Gastroesophageal sphincter (tissue), 3 donors: ENCODE results near the gene SLC35E1.

Experiments used
- CTCF ChIP-seq, 4 experiments: fragments of 200-600 bp in 2 of 4; fragments of 450-650 bp in 2 of 4; sonication (generic) in 1 of 4; IDR thresholded peaks; one replicate each; pipeline ENCODE4 v1.5.1; 2017 to 2019; ENCODE audit warnings: antibody characterized with exemption in 4 of 4, mild to moderate bottlenecking in 2 of 4, moderate library complexity in 2 of 4
- EP300 ChIP-seq: sonication (generic); formaldehyde crosslinking; IDR thresholded peaks from one replicate; pipeline ENCODE4 v1.6.1; 2017; ENCODE audit warnings: antibody characterized with exemption, mild to moderate bottlenecking
- POLR2A ChIP-seq, 2 donors: fragments of 450-650 bp; IDR thresholded peaks; one replicate each; pipeline ENCODE4 v1.6.1; 2017; ENCODE audit warnings: antibody characterized with exemption in 2 of 2, mild to moderate bottlenecking in 2 of 2, moderate library complexity in 1 of 2
- POLR2AphosphoS5 ChIP-seq: sonication (generic); formaldehyde crosslinking; IDR thresholded peaks from one replicate; pipeline ENCODE4 v1.6.1; 2017; ENCODE audit warnings: antibody characterized with exemption

- TF ChIP-seq CTCF (IDR thresholded peaks at IDR 0.05) (no peak), POLR2A (IDR thresholded peaks at IDR 0.05) (no peak), POLR2AphosphoS5 (no peak), EP300 (no peak)
Measured at GRCh38 chr19:16541526-16542044, 30.6 kb downstream of the SLC35E1 start.
